GM18951 (cell line): Measurements from ENCODE around the gene USP12.

Experiments used
- POLR2A ChIP-seq: IDR thresholded peaks from 4 replicates; pipeline ENCODE4 v1.6.1; 2011; ENCODE audit warnings: mild to moderate bottlenecking; ENCODE audit not compliant: insufficient read length, insufficient read depth; ENCODE audit errors: extremely low read depth
- in situ Hi-C: fragments of 300-500 bp; cut with MboI; formaldehyde crosslinking; loops from one replicate; pipeline ENCODE4 v1.12.0; 2022; ENCODE audit warnings: low sequenced_read_pairs, mixed read lengths, inconsistent platforms; ENCODE audit not compliant: unreplicated experiment

USP12 gene

DNA sequence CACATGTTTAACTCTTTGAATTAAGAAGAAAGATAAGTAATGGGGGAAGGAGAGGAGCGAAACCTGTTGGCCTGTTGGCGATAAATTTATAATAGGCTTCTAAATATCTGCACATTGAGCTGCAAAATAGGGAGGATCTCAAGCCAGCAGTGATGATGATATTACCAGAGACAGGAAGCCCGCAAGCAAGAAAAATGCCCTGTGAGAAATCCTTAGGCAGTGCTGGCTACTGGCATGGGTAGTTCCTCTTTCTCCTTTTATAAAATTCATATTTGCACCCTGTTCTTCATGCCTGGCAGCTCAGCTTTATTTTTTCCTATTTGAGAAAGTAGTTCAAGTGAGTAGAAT, 858 bp upstream of the USP12 start:
- no peak for TF ChIP-seq POLR2A
- in situ Hi-C loops = no loop called here

DNA sequence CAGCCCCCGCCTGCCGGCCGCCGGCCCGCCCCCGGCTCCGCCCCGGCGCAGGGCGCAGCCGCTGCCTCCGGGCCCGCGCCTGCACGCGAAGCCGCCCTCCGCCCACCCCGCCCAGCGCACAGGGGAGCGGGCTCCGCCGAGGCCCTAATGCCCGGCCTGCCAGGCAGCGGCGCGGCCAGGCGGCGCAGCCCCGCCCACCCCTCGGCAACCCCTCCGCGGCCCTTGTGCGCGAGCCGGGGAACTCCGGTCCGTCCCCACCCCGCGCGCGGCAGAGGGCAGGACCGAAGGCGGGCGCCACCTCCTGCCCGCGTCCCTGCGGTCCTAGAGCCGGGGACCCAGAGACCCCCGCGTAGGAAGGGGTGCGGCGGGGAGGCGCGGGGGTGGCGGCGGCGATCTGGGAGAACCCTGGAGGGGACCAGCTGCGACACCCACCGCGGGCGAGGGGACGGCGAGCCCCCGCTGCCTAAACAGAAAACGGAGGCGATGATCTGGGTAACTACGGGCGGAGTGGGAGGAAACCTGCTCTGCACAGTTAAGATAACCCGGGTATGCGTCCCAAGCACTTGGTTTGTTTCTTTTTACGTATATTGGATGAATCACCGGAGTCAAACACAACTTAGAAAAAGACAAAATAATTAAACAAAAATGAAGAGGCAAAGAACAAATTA, 350 bp upstream of the USP12 start:
- peak; percentile 56 for TF ChIP-seq POLR2A
- in situ Hi-C loops = no loop called here

DNA sequence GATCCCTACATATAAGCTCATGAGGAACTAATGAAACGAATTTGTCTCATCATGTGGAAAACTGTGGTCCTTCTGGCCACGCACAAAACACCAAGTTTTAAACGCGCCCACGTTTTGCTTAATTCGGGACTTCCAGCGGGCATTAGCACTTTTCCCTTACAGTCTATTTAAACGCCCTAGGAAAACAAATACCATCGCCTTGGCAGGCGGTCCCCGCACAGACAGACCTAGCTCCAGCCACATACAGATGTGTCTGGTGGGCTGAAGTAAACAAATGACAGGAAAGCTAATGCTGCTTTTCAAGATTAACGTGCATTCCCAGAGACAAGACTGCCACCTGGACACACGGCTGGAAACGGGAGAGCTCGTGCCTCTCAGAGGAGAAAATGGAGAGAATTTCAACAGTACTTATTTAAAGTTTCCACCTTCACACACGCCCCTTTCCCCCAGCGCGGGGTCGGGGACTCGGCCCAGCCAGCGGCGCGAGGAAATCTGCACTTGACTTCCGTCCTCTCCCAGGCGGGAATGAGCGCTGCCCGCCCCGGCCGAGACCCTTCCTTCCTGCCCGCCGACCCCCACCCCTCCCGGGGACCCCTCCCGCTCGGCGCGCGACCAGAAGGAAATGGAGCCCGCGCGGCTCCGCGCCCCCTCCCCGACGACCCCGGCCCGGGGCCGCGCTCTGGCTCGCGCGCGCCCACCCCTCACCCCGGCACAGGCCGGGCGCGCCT, 931 bp downstream of the USP12 start:
- in situ Hi-C loops = no loop called here

DNA sequence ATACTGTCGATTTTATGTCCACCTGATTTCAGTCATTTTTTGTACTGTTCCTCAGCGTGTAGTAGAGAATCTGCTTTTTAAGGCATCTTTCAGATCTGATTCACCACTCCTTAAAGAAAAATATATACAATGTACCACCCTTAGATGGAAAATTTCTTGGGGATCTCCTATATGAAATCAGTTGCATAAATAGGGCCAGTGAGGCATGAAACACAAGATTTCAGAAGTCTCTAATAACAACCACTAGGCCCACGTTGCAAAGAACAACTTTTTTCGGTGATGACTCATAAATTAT, 1.4 kb downstream of the USP12 start:
- in situ Hi-C loops = no loop called here
- no peak for TF ChIP-seq POLR2A

More for the DNA sequence above, 931 bp downstream of the USP12 start:
- TF ChIP-seq POLR2A = peak; percentile 13

DNA sequence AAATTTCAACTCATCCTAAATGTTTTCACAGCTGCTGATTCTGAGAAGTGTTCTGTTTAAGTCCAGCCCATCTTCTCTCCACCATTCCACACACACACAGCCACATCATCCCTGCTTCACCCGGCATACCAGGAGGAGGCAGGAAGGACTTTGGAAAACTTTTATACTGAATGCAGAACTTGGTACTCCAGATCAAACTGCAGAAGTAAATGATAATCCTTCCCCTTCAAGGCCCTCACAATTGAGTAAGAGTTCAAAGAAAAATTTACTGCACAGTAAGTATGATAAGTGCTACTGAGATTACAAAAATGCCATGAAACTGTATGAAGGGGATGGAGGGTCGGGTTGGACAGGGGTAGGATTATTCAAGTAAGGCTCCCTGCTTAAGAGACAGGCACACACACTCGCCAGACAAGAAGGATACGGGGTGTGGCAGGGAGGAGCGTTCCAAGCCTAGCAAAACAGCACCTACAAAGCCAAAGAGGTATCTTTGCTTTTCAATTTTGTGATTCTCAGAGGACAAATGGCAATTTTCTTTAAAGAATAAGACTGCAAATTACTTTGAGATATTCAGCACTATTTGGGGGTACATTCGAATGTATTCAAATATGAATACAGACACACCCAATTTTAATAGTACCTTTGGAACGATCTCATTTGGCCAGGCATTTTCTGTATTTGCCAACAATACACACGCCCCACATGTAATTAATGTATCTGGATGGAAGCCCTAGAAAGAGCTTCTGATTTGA, 2.5 kb downstream of the USP12 start:
- in situ Hi-C loops = no loop called here

DNA sequence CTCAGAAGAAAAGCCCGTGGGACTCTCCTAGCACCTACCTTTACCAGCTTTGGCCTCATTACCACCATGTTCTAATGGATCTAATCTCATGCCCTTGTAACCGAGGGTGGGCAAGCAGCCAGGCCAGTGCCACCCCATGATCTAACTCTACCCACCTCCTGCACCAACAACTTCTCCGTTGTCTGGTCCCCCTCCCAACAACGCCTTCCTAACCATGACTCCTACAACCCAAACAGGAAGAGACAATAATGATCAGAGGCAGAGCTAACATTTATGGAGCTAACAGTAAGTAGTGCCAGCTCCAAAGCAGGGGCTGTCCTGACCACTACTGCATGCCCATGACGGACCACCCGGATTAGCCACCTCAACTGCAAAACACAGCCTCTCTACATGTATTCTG, 3.5 kb downstream of the USP12 start:
- in situ Hi-C loops = no loop called here
- TF ChIP-seq POLR2A = no peak

More for the DNA sequence above, 2.5 kb downstream of the USP12 start:
- TF ChIP-seq POLR2A = no peak

DNA sequence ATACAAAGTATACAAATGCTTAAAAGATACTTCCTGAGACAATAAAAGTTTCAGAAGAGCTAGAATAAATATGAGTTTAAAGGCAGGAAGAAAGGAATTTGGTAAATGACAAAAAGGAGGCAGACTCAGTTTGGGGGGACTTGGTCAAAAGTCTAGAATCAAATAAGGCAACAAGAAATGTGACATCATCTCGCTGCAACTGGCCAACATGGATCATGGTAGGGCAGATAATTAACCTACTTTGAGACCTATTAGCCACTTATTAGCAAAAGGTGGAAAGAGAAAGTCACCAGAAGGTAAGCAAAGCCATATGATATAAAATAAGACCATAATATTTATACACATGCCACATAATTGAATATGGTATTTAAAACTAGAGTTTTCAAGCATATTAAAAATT, 5.3 kb downstream of the USP12 start:
- no peak for TF ChIP-seq POLR2A
- in situ Hi-C loops = no loop called here

DNA sequence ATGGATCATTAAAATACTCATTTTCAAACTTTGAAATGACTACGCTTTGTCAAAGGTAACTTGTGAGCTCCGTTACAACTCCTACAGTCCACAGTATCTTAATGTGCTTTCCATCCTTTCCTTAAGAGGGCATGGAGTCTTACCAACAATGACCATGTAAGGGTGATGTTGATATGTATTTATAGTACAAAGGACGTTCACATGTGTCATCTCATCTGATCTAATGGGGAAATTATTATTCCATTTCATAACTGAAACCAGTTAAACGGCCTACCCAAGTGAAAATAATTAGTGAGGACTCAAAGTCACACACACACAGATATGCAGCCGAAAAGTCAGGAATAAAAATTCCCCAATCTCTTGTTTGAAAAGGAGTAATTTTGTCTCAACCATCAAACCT, 9.6 kb downstream of the USP12 start:
- no peak for TF ChIP-seq POLR2A
- in situ Hi-C loops = no loop called here

DNA sequence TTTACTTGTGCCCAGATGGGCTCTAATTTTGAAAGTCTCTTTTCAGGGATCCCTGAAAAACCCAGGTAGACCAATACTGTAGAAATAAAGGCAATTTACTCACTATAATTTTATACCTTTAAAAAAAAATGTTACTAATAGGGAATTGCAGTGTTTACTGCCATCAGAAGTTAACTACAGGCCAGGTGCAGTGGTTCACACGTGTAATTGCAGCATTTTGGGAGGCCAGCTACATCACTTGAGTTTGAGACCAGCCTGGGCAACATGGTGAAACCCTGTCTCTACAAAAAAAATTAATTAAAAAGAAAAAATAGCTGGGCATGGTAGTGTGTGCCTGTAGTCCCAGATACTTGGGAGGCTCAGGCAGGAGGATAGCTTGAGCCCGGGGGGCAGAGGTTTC, 10.2 kb downstream of the USP12 start:
- TF ChIP-seq POLR2A = no peak
- in situ Hi-C loops = no loop called here

DNA sequence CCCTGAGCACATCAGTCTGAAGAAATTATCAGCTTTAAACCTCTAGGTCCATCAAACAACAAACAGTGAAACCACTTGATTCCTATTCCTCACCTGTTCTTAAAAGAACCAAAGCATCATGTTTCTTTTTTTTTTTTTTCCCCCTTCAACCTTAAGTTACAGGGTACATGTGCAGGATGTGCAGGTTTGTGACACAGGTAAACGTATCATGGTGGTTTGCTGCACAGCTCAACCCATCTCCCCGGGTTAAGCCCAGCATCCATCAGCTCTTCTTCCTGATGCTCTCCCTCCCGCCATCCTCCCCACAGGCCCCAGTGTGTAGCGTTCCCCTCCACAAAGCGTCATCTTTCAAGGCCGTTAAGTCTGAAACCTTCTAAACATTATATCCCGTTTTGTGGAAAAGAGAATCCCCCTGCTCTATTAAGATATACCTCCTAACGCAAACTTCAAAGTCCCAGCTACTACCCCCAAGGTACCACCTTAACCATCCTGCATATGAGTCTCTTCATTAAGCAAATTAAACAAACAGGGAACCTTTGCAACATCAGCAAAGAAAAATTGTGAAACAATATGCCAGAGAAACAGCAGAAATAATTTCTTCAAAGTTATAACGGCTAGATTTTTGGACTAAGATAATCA, 10.8 kb downstream of the USP12 start:
- TF ChIP-seq POLR2A = no peak
- in situ Hi-C loops = no loop called here

DNA sequence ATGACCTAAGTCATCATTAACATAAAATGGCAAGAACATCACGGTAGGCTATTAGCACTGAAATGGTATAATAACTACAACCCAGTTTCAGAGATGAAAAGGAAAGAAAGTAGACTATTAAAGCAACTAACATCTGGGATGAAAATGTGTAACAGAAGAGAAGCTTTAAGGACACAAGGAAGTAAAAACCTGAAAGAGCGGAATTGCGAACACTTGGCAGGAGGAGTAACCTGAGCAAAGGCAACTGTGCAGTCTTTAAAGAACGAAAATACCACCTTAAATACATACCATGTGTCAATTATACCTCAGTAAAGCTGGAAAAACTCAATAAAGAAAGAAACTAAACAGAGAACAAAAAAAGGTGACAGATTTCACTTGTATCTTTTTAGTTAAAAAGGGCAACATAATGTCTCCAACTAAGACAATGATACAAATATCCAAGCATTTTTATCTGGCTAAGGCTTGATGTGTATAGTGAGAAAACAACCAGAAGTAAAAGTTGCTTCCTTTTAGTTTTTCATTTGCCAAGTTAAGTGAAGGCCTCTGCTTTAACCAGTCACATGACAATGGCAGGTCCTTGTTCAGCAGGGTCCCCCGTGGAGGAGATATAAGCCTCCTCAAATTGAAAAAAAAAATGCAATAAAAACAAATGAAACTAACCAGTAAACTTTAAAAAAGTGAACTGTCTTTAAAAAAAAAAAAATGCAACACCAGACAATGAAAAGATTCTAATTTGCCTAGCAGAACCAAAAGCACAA, 11.6 kb downstream of the USP12 start:
- TF ChIP-seq POLR2A = no peak
- in situ Hi-C loops = no loop called here

DNA sequence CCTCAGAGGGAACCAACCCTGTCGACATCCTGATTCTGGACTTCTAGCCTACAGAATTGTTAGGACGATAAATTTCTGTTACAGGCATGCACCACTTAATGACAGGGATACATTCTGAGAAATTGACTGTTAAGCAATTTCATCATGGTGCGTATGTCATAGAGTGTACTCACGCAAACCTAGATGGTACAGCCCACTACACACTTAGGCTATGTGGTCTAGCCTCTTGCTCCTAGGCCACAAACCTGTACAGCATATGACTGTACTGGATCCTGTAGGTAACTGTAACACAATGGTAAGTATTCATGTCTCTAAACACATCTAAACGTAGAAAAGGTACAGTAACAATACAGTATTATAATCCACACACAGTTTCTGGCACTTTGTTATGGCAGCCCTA, 13.3 kb downstream of the USP12 start:
- no peak for TF ChIP-seq POLR2A

More for the DNA sequence above, 13.3 kb downstream of the USP12 start:
- in situ Hi-C loops = no loop called here
